Right renal cortex interstitium (tissue), 3 donors: ENCODE results near the gene PRF1. TPM values are rescaled to one million over a fixed set of nuclear protein-coding genes. Genes with fewer than 3 reads are reported as not detected.

Source experiments
- polyA plus RNA-seq, 3 donors: library from polyadenylated mRNA; unstranded; fragments of 120-200 nt; gene quantifications; one replicate each; pipeline ENCODE4 v1.2.1, GENCODE V29; 2013; ENCODE audit not compliant: insufficient read length in 3 of 3

Gene PRF1
- polyA plus RNA-seq, 3 donors, result 0.72 to 0.82 (median 0.79) TPM

Other genes starting within 250 kb of the PRF1 start
- gene LRRC20, start 220.1 kb downstream of the PRF1 start, polyA plus RNA-seq, result 10 to 100 TPM in 2 of 3 donors, 1 to 10 TPM in 1; 9.0 to 10.8 (median 10.4) TPM
- 10 to 100 TPM; 81.9 to 88.8 (median 86.9) TPM for gene EIF4EBP2, start 198.6 kb downstream of the PRF1 start, polyA plus RNA-seq
- under 1 TPM; 0.26 to 0.38 (median 0.33) TPM for gene NODAL, start 161.1 kb downstream of the PRF1 start, polyA plus RNA-seq
- 10 to 100 TPM in 1 of 3 donors, 1 to 10 TPM in 2; 9.6 to 10.6 (median 9.7) TPM for gene PALD1, start 124.0 kb downstream of the PRF1 start, polyA plus RNA-seq
- gene ADAMTS14, start 69.8 kb upstream of the PRF1 start, polyA plus RNA-seq, result under 1 TPM; 0.69 to 0.79 (median 0.72) TPM
- not detected for gene TBATA, start 182.6 kb upstream of the PRF1 start, polyA plus RNA-seq
- gene SGPL1, start 213.2 kb upstream of the PRF1 start, polyA plus RNA-seq, result 10 to 100 TPM; 59.5 to 66.8 (median 60.0) TPM